CD4-positive, alpha-beta T cell (primary cell): ENCODE measurements around the gene TMEM184B. TPM values are rescaled to one million over a fixed set of nuclear protein-coding genes. Genes with fewer than 3 reads are reported as not detected.

ENCODE experiments used
- ATAC-seq: fragments of 200-7000 bp; cut with Tn5 transposase; one replicate; pipeline ENCODE4 v1.10.0; 2022; ENCODE audit warnings: mild to moderate bottlenecking; ENCODE audit not compliant: poor library complexity
- CTCF ChIA-PET: fragments of 350-600 bp; sonication (Branson Sonifier 250); formaldehyde crosslinking; loops from one replicate; lab custom pipeline; 2021; ENCODE audit warnings: antibody characterized with exemption, inconsistent platforms; lab: Charles Lee
- POLR2A ChIA-PET: fragments of 350-600 bp; sonication (Branson Sonifier 250); formaldehyde crosslinking; loops from one replicate; lab custom pipeline; 2021; ENCODE audit warnings: antibody characterized with exemption, inconsistent platforms; lab: Charles Lee
- DNase-seq, 14 experiments: peaks; one replicate each; pipeline ENCODE4 v3.0.0-alpha.2; 2013 to 2020; ENCODE audit warnings: mixed read lengths in 2 of 14
- H3K27ac ChIP-seq, 2 donors: one replicate each; pipeline versions ENCODE4 v1.5.1 to v1.7.0; 2013; ENCODE audit warnings: low read length in 2 of 2, low read depth in 1 of 2, mild to moderate bottlenecking in 1 of 2
- H3K27me3 ChIP-seq, 2 experiments: 1 replicate in 1 of 2; 2 replicates in 1 of 2; pipeline versions ENCODE4 v1.6.1 to v1.7.0; 2013; ENCODE audit warnings: low read length in 2 of 2, control low read depth in 1 of 2, mild to moderate bottlenecking in 1 of 2, moderate library complexity in 1 of 2; ENCODE audit not compliant: insufficient read depth in 2 of 2, control insufficient read depth in 1 of 2
- H3K36me3 ChIP-seq: one replicate; pipeline ENCODE4 v1.6.1; 2013; ENCODE audit warnings: low read length, control low read depth; ENCODE audit not compliant: insufficient read depth
- H3K4me1 ChIP-seq: one replicate; pipeline ENCODE4 v1.6.1; 2013; ENCODE audit warnings: low read length, control low read depth; ENCODE audit not compliant: insufficient read depth
- H3K4me3 ChIP-seq: one replicate; pipeline ENCODE4 v1.5.1; 2013; ENCODE audit warnings: mild to moderate bottlenecking, low read length, moderate library complexity
- H3K9me3 ChIP-seq, 2 experiments: 1 replicate in 1 of 2; 2 replicates in 1 of 2; pipeline versions ENCODE4 v1.6.1 to v1.7.0; 2013; ENCODE audit warnings: low read length in 2 of 2, mild to moderate bottlenecking in 2 of 2, control low read depth in 1 of 2, moderate library complexity in 1 of 2; ENCODE audit not compliant: control insufficient read depth in 1 of 2, insufficient read depth in 1 of 2
- H3K27ac Mint-ChIP-seq: one replicate; pipeline ENCODE4 v1.8.0; 2020; ENCODE audit warnings: mixed read lengths
- H3K27me3 Mint-ChIP-seq: one replicate; pipeline ENCODE4 v1.8.0; 2021; ENCODE audit warnings: mixed read lengths
- H3K36me3 Mint-ChIP-seq: one replicate; pipeline ENCODE4 v1.8.0; 2021; ENCODE audit warnings: low read depth, mixed read lengths
- H3K4me1 Mint-ChIP-seq: one replicate; pipeline ENCODE4 v1.8.0; 2021; ENCODE audit warnings: low read depth, mixed read lengths
- H3K4me3 Mint-ChIP-seq: one replicate; pipeline ENCODE4 v1.8.0; 2020; ENCODE audit warnings: mild to moderate bottlenecking, mixed read lengths
- H3K9me3 Mint-ChIP-seq: one replicate; pipeline ENCODE4 v1.8.0; 2020; ENCODE audit warnings: mixed read lengths
- CTCF ChIP-seq: fragments of 200-600 bp; IDR thresholded peaks from one replicate; pipeline ENCODE4 v1.8.0; 2022; ENCODE audit warnings: antibody characterized with exemption, mild to moderate bottlenecking
- intact Hi-C, 2 experiments: fragments of 100-400 bp; cut with DNase I in 1 of 2; cut with micrococcal nuclease in 1 of 2; formaldehyde crosslinking; loops; one replicate each; pipeline versions ENCODE4 v1.15.1 to v1.9.0; 2023 to 2025; cut with DNase I, micrococcal nuclease
- total RNA-seq, 174 experiments: library from RNA in 2 of 174; stranded (reverse) in 2 of 174; gene quantifications; one replicate each; pipeline ENCODE4 v1.2.3 and lab custom pipeline; 2021 to 2026

The TMEM184B gene
- total RNA-seq, 2 experiments from 2014 or later = 49.3 to 50.1 TPM

- CTCF ChIA-PET = no interaction called here
Observed at GRCh38 chr22:38255697-38256096, 17.1 kb downstream of the TMEM184B start.

GRCh38 chr22:38251341-38251692 lies 21.5 kb downstream of the TMEM184B start:
- H3K4me1 Mint-ChIP-seq = no peaks in the 10 kb centered on the region
- CTCF ChIA-PET = no interaction called here
- no peak for ATAC-seq
- Histone ChIP-seq H3K9me3 (peaks cover 3 to 15% of the 10 kb centered on the region in 2 experiments), H3K4me3 (no peak overlapping the region), H3K4me1 (no peaks in the 10 kb centered on the region), H3K36me3 (peaks cover 31% of the 10 kb centered on the region), H3K27me3 (no peaks in the 10 kb centered on the region), H3K27ac (no peak overlapping the region)
- peaks cover 39% of the 10 kb centered on the region for H3K36me3 Mint-ChIP-seq
- no peak overlapping the region for H3K27ac Mint-ChIP-seq
- POLR2A ChIA-PET = no interaction called here
- no peak overlapping the region for H3K4me3 Mint-ChIP-seq
- intact Hi-C loops = no loop called here
- no peak for TF ChIP-seq CTCF
- no peaks in the 10 kb centered on the region for H3K27me3 Mint-ChIP-seq
- no peak for DNase-seq
- H3K9me3 Mint-ChIP-seq = no peaks in the 10 kb centered on the region

More at GRCh38 chr22:38255697-38256096, 17.1 kb downstream of the TMEM184B start:
- Mint-ChIP-seq H3K27ac (no peak overlapping the region), H3K4me1 (peaks cover 16% of the 10 kb centered on the region), H3K9me3 (no peaks in the 10 kb centered on the region), H3K4me3 (no peak overlapping the region), H3K36me3 (peaks cover 8% of the 10 kb centered on the region), H3K27me3 (no peaks in the 10 kb centered on the region)
- no peak for ATAC-seq
- DNase-seq = no peak
- POLR2A ChIA-PET = no interaction called here
- Histone ChIP-seq H3K27me3 (no peaks in the 10 kb centered on the region), H3K4me1 (peaks cover 18% of the 10 kb centered on the region), H3K9me3 (peaks cover 0 to 4% of the 10 kb centered on the region in 2 experiments), H3K27ac (no peak overlapping the region), H3K36me3 (peaks cover 3% of the 10 kb centered on the region), H3K4me3 (no peak overlapping the region)
- TF ChIP-seq CTCF = no peak
- intact Hi-C loops = no loop called here

GRCh38 chr22:38250643-38251340 lies 22.0 kb downstream of the TMEM184B start:
- Histone ChIP-seq H3K27ac (no peak overlapping the region), H3K36me3 (peaks cover 36% of the 10 kb centered on the region), H3K4me3 (no peak overlapping the region), H3K4me1 (no peaks in the 10 kb centered on the region), H3K9me3 (peaks cover 3 to 15% of the 10 kb centered on the region in 2 experiments), H3K27me3 (no peaks in the 10 kb centered on the region)
- no peaks in the 10 kb centered on the region for H3K4me1 Mint-ChIP-seq
- ChIA-PET POLR2A (interaction anchor here (0.7 kb wide), 1 partner anchor 1156 kb away, joined by 3 read pairs; no protein-coding TSS in a partner anchor), CTCF (no interaction called here)
- DNase-seq (no peak), ATAC-seq (no peak)
- H3K4me3 Mint-ChIP-seq = no peak overlapping the region
- no peaks in the 10 kb centered on the region for H3K27me3 Mint-ChIP-seq
- no peak for TF ChIP-seq CTCF
- intact Hi-C loops = no loop called here
- H3K9me3 Mint-ChIP-seq = no peaks in the 10 kb centered on the region
- peaks cover 40% of the 10 kb centered on the region for H3K36me3 Mint-ChIP-seq
- H3K27ac Mint-ChIP-seq = no peak overlapping the region
